Effector CD4-positive, alpha-beta T cell (primary cell): ENCODE data around the gene DNAL4.

Experiments used
- DNase-seq: peaks from one replicate; pipeline ENCODE4 v3.0.0-alpha.2; 2020

DNAL4 gene

GRCh38 chr22:38784035-38784434 lies 9.9 kb downstream of the DNAL4 start:
- DNase-seq = no peak

GRCh38 chr22:38783095-38783615 lies 10.8 kb downstream of the DNAL4 start:
- DNase-seq = no peak

- no peak for DNase-seq
Measured at GRCh38 chr22:38782402-38783094, 11.4 kb downstream of the DNAL4 start.

- DNase-seq = no peak
Measured at GRCh38 chr22:38781033-38781432, 12.9 kb downstream of the DNAL4 start.

GRCh38 chr22:38777087-38777671 lies 16.8 kb downstream of the DNAL4 start:
- no peak for DNase-seq

- no peak for DNase-seq
Measured at GRCh38 chr22:38776086-38776485, 17.9 kb downstream of the DNAL4 start.

GRCh38 chr22:38775656-38776055 lies 18.3 kb downstream of the DNAL4 start:
- no peak for DNase-seq

GRCh38 chr22:38774496-38775166 lies 19.3 kb downstream of the DNAL4 start:
- no peak for DNase-seq

GRCh38 chr22:38773363-38773946 lies 20.5 kb downstream of the DNAL4 start:
- no peak for DNase-seq

- DNase-seq = no peak
Measured at GRCh38 chr22:38772623-38772873, 21.4 kb downstream of the DNAL4 start.

GRCh38 chr22:38770257-38770949 lies 23.5 kb downstream of the DNAL4 start:
- DNase-seq = no peak

GRCh38 chr22:38768036-38768435 lies 25.9 kb downstream of the DNAL4 start:
- DNase-seq = no peak

GRCh38 chr22:38767313-38767712 lies 26.6 kb downstream of the DNAL4 start:
- no peak for DNase-seq

- DNase-seq = no peak
Measured at GRCh38 chr22:38766076-38766777, 27.7 kb downstream of the DNAL4 start.

GRCh38 chr22:38762551-38762983 lies 31.4 kb downstream of the DNAL4 start:
- DNase-seq = no peak

- no peak for DNase-seq
Measured at GRCh38 chr22:38761202-38762162, 32.5 kb downstream of the DNAL4 start.

GRCh38 chr22:38760477-38761201 lies 33.3 kb downstream of the DNAL4 start:
- no peak for DNase-seq

GRCh38 chr22:38759005-38759404 lies 34.9 kb downstream of the DNAL4 start:
- DNase-seq = no peak

GRCh38 chr22:38758276-38758945 lies 35.5 kb downstream of the DNAL4 start:
- DNase-seq = peak; percentile 67

GRCh38 chr22:38757464-38757757 lies 36.5 kb downstream of the DNAL4 start:
- no peak for DNase-seq
